ENCODE measurements around the gene SLC25A11.

SLC25A11 gene

GRCh38 chr17:4986403-4986802 lies 46.6 kb upstream of the SLC25A11 start:
- Histone ChIP-seq H2AFZ (ENCODE audit: low read depth, low read length) (0 out of 2 replicates have a peak overlapping the region, but pooled peaks have one; percentile 76), H3K4me1 (ENCODE audit: low read length) (peaks cover 22% of the 10 kb centered on the region), H3K36me3 (replicated peaks; ENCODE audit: low read depth, low read length) (no peaks in the 10 kb centered on the region), H3K27ac (ENCODE audit: low read length) (peak overlapping the region; percentile 55), H3K4me3 (ENCODE audit: low read length) (peak overlapping the region; percentile 89), H3K79me2 (ENCODE audit: low read length) (peaks cover 18% of the 10 kb centered on the region), H3K9me3 (ENCODE audit: insufficient read depth, low read length) (no peaks in the 10 kb centered on the region), H4K20me1 (ENCODE audit: insufficient read depth, low read length) (no peaks in the 10 kb centered on the region), H3K27me3 (ENCODE audit: low read depth, low read length) (no peaks in the 10 kb centered on the region), H3K9ac (ENCODE audit: low read length) (peak overlapping the region; percentile 87), H3K4me2 (ENCODE audit: low read length) (peak overlapping the region; percentile 98)
- no peak for TF ChIP-seq EZH2phosphoT487 (IDR thresholded peaks at IDR 0.05; ENCODE audit: low read depth)
- TF ChIP-seq, protein P1, sequence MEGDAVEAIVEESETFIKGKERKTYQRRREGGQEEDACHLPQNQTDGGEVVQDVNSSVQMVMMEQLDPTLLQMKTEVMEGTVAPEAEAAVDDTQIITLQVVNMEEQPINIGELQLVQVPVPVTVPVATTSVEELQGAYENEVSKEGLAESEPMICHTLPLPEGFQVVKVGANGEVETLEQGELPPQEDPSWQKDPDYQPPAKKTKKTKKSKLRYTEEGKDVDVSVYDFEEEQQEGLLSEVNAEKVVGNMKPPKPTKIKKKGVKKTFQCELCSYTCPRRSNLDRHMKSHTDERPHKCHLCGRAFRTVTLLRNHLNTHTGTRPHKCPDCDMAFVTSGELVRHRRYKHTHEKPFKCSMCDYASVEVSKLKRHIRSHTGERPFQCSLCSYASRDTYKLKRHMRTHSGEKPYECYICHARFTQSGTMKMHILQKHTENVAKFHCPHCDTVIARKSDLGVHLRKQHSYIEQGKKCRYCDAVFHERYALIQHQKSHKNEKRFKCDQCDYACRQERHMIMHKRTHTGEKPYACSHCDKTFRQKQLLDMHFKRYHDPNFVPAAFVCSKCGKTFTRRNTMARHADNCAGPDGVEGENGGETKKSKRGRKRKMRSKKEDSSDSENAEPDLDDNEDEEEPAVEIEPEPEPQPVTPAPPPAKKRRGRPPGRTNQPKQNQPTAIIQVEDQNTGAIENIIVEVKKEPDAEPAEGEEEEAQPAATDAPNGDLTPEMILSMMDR (IDR thresholded peaks at IDR 0.05; ENCODE audit: low read depth, low read length): no peak

- peaks cover 27% of the 10 kb centered on the region for H3K4me1 ChIP-seq (ENCODE audit: low read length)
- H2AFZ ChIP-seq (ENCODE audit: low read depth, low read length): no peak overlapping the region
- no peaks in the 10 kb centered on the region for H3K9me3 ChIP-seq (ENCODE audit: insufficient read depth, low read length)
- no peak overlapping the region for H3K4me2 ChIP-seq (ENCODE audit: low read length)
- H3K27ac ChIP-seq (ENCODE audit: low read length): no peak overlapping the region
- H3K36me3 ChIP-seq (replicated peaks; ENCODE audit: low read depth, low read length): peaks cover 9% of the 10 kb centered on the region
- no peaks in the 10 kb centered on the region for H4K20me1 ChIP-seq (ENCODE audit: insufficient read depth, low read length)
- H3K79me2 ChIP-seq (ENCODE audit: low read length): peaks cover 14% of the 10 kb centered on the region
- TF ChIP-seq, protein P1 (IDR thresholded peaks at IDR 0.05; ENCODE audit: low read depth, low read length): no peak
- no peak for TF ChIP-seq EZH2phosphoT487 (IDR thresholded peaks at IDR 0.05; ENCODE audit: low read depth)
- no peaks in the 10 kb centered on the region for H3K27me3 ChIP-seq (ENCODE audit: low read depth, low read length)
- H3K4me3 ChIP-seq (ENCODE audit: low read length): no peak overlapping the region
- no peak overlapping the region for H3K9ac ChIP-seq (ENCODE audit: low read length)
These were observed 42.5 kb upstream of the SLC25A11 start for GRCh38 chr17:4982305-4982704.

- H3K9ac ChIP-seq (ENCODE audit: low read length): no peak overlapping the region
- no peaks in the 10 kb centered on the region for H3K27me3 ChIP-seq (ENCODE audit: low read depth, low read length)
- H3K79me2 ChIP-seq (ENCODE audit: low read length): 0 out of 2 replicates have a peak, but pooled peaks cover under 1% of the 10 kb centered on the region
- H3K9me3 ChIP-seq (ENCODE audit: insufficient read depth, low read length): no peaks in the 10 kb centered on the region
- no peak overlapping the region for H2AFZ ChIP-seq (ENCODE audit: low read depth, low read length)
- no peak overlapping the region for H3K27ac ChIP-seq (ENCODE audit: low read length)
- H3K4me2 ChIP-seq (ENCODE audit: low read length): peak overlapping the region; percentile 19; the same call in 1 of the 2 replicates
- H3K4me1 ChIP-seq (ENCODE audit: low read length): peaks cover 20% of the 10 kb centered on the region
- H3K4me3 ChIP-seq (ENCODE audit: low read length): no peak overlapping the region
- H4K20me1 ChIP-seq (ENCODE audit: insufficient read depth, low read length): no peaks in the 10 kb centered on the region
- TF ChIP-seq, protein P1 (IDR thresholded peaks at IDR 0.05; ENCODE audit: low read depth, low read length): peak; percentile 58
- TF ChIP-seq EZH2phosphoT487 (IDR thresholded peaks at IDR 0.05; ENCODE audit: low read depth): no peak
- H3K36me3 ChIP-seq (replicated peaks; ENCODE audit: low read depth, low read length): peaks cover 11% of the 10 kb centered on the region
These were observed 40.9 kb upstream of the SLC25A11 start for GRCh38 chr17:4980644-4981216.

DNA sequence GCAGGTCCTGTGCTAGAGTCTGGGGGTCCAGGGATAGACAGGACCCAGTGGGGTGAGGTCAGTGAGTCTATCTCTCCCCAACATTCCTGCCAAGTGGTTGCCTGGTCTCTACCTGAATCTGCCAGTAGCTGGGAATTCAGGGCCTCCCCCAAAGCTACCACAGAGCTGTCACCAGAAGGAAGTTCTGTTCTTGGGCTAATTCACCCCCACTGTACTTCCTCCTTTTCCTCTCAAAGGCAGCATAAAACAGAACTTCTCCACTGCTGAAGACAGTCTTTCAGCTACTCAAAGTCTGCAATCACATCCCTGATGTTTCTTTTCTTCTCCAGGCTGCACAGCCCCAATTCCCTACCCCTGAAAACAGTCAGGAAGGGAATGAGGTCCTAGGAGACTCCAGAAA lies 38.9 kb upstream of the SLC25A11 start:
- Histone ChIP-seq H3K4me3 (ENCODE audit: low read length) (no peak overlapping the region), H3K9ac (ENCODE audit: low read length) (no peak overlapping the region), H3K4me1 (ENCODE audit: low read length) (peaks cover 20% of the 10 kb centered on the region), H4K20me1 (ENCODE audit: insufficient read depth, low read length) (no peaks in the 10 kb centered on the region), H3K9me3 (ENCODE audit: insufficient read depth, low read length) (no peaks in the 10 kb centered on the region), H3K27ac (ENCODE audit: low read length) (no peak overlapping the region), H3K27me3 (ENCODE audit: low read depth, low read length) (no peaks in the 10 kb centered on the region), H2AFZ (ENCODE audit: low read depth, low read length) (no peak overlapping the region), H3K79me2 (ENCODE audit: low read length) (no peaks in the 10 kb centered on the region), H3K36me3 (replicated peaks; ENCODE audit: low read depth, low read length) (peaks cover 11% of the 10 kb centered on the region), H3K4me2 (ENCODE audit: low read length) (no peak overlapping the region)
- no peak for TF ChIP-seq EZH2phosphoT487 (IDR thresholded peaks at IDR 0.05; ENCODE audit: low read depth)
- TF ChIP-seq, protein P1 (IDR thresholded peaks at IDR 0.05; ENCODE audit: low read depth, low read length): no peak

All from OCI-LY3 (cell line).